Putamen (tissue), 1 donor: ENCODE results near the gene EPGN.
A peak's percentile ranks its signal among the peaks of the same experiment; 100 is the strongest.

Experiments used
- DNase-seq: peaks from one replicate; pipeline ENCODE4 v3.0.0-alpha.2; 2016; ENCODE audit warnings: low spot score

EPGN gene

GRCh38 chr4:74311696-74312313 lies 3.5 kb downstream of the EPGN start:
- DNase-seq, result peak; percentile 47

GRCh38 chr4:74314329-74314728 lies 6.1 kb downstream of the EPGN start:
- DNase-seq, result no peak

- no peak for DNase-seq
These were observed 6.7 kb downstream of the EPGN start for GRCh38 chr4:74314944-74315343.

GRCh38 chr4:74315376-74315775 lies 7.1 kb downstream of the EPGN start:
- no peak for DNase-seq

- DNase-seq, result no peak
These were observed 8.1 kb downstream of the EPGN start for GRCh38 chr4:74316397-74316796.

DNA sequence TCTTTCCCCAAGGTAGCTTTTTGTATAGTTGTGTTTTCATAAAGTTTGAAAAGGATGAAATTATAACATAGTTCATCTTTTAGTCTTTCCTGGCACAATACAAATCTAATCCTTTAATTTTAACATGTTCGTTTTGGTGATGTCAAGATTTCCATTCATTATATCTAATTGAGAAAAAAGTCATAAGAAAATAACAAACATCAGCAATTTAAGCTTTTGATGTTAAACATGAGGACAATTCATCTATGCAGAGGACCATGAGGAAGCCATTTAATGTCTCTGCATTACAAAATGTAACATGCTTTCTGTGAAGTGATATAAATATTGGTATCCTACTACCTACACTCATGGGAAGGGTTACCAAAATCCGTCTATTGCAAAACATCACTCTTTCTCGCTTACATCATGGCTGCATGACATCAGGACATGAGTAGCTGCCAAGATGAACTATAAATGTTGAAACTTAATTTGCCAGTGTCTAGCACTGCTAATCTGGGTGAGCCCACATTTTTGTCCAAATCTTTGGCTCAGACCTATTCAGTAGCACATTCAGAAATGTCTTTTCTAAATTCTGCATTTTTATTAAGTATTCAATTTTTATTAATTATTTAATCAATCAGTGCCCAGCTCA lies 9.5 kb downstream of the EPGN start:
- no peak for DNase-seq

DNA sequence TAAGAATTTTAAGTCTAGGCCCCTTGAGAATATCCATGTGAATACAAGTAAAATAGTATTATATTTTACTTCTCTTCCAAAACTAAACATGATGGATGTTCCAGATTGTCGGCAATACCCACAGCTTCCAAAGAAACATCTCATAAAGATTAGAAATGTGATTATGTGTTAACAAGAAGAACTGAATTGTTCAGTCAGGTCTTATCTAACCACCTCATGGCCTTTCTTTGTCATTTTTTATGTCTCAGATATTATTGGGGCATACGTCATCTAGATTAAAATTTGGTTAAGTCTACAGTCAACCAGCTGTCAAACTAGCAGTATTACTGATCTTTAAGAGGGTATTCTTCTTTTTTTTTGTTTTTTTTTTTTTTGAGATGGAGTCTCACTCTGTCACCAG lies 10.0 kb downstream of the EPGN start:
- DNase-seq, result no peak

- DNase-seq, result no peak
These were observed 11.2 kb downstream of the EPGN start for GRCh38 chr4:74319470-74319869.

GRCh38 chr4:74320559-74321118 lies 12.4 kb downstream of the EPGN start:
- DNase-seq, result peak; percentile 58

- no peak for DNase-seq
These were observed 14.0 kb downstream of the EPGN start for GRCh38 chr4:74322301-74322700.

DNA sequence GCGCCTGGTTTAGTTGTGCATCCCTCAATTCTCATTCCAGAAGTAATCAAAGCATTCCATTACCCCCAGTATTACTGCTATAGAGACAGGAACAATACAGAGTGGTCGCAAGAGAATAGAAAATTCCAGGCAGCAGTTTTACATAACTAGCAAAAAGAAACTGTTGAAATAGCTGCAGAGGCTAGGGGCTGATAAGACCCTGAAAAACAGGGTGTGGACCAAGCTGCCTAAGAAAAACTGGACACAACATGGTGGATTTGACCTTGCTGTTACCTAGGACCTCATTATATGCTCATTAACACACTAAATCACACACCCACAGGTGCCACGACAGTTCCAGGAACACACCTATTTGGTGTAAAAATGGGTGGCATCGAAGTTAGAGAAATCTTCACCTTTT lies 15.4 kb downstream of the EPGN start:
- DNase-seq, result no peak

DNA sequence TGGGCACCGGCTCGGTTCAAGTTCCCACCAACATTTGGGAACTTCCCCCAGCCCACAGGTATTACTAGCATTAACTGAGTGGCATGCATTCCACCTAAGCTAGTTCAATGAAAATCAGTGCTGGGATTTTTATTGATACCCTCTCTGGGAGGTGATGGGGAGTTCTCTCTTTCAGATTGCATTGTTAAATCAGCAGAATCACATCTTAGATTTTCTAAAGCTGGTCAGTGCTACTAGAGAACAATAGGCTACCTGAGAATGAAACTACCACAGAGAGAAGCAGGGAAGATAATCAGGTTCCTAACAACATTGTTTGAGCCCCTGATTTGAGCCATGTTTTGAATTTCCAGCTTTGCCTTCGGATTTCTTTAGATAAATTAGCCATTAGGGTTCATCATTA lies 16.0 kb downstream of the EPGN start:
- no peak for DNase-seq

- no peak for DNase-seq
These were observed 17.6 kb downstream of the EPGN start for GRCh38 chr4:74325886-74326285.

DNA sequence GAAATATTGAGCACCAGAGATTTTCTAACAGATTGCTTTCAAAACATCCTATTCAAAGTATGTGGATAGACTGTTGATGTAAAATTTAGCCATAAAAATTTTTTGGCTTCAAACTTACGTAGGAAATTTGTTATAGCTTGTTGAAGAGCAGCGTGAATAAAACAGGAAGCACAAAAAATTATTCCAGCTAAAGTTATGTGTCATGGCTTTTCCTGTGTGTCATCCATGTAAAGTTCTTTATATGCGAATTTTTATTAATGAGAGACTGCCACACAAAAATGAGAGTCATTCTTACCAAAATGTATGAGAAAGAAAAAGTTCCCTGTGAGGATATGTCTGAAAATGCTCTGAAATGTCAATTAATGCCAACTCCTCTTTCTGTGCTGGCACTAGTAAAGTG lies 19.5 kb downstream of the EPGN start:
- DNase-seq, result no peak

DNA sequence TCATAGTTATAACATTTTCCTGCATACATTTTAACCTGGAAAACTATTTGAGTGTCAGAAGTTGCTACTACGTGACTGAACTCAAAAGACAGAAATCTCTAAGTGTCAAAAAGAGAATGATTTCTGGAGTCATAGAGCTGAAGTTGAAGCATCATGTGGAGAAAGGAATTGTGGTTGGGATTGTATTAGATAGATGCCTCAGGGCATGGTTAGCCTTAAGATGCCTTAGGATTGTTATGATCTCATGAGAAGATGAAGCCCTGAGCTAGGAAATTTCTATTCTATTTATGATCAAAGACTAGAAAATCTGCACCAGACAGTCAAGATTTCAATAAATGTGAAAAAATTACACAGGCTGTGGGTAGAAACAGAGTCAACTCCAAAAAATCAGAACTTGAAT lies 20.2 kb downstream of the EPGN start:
- no peak for DNase-seq

DNA sequence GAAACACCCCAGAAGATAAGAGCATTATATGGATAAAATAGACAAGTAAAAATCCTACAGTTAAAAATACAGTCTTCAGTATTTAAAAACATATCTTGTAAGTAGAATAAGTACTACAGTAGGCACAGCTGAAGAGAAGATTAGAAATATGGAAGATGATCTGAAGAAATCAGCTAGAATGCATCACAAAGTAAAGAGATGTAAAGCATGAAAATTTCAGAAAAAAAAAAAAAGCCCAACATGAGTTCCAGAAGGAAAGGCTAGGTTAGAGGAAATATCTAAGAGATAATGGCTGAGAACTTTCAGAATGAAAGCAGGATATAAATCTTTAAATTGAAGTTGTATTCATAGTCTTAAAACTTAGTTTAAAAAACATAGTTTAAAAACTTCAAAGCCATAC lies 21.0 kb downstream of the EPGN start:
- no peak for DNase-seq

DNA sequence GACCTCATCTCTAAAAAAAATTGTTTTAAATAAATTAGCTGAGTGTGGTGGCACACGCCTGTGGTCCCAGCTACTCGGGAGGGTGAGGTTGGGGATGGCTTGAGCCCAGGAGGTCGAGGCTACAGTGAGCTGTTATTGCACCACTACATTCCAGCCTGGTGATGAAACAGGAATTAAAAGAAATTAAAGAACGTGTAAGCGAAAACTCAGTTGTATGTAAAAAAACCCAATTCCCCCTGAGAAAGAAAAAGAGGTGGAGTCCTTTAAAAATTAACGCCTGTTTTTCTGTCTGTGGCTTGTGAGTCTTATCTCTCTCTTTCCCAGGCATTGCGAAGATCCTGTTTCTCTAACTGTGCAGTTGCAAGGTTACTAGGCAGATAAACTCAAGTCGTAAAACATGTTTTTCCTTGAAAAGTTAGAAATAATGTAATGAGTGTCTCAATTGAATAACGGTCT lies 22.1 kb downstream of the EPGN start:
- no peak for DNase-seq

GRCh38 chr4:74331252-74331651 lies 23.0 kb downstream of the EPGN start:
- no peak for DNase-seq

GRCh38 chr4:74331944-74332343 lies 23.7 kb downstream of the EPGN start:
- DNase-seq, result no peak

- DNase-seq, result no peak
These were observed 26.4 kb downstream of the EPGN start for GRCh38 chr4:74334636-74335035.

DNA sequence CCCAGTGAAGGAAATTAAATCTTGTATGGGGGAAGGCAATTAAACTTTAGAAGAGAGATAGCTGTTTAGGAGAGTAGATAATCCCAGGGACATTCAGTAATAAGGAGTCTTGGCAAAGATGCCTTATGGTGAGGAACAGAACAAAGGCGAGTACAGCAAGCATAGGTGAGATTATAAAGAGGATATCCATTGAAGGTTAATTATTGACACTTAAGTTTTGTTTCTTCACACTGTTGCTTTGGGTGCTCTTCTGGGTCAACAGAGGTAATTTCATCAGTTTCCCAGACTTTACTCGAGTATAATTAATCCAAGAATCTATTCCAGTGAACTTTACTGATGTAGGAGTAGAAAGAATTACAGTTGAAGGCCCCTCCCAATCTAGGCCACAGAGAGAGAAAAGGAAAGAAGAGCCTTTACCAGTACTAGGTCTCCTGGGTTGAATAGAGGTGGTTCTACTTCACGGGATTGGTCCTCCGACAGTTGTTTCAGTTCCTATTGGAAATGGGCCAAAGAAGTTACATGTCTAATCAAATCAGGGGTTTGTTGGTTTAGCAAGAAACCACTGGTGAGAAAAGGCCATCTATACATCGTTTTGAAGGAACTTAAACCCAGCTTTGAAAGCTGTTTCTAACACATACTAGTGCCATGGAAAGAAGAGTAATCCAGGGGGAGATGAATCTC lies 27.2 kb downstream of the EPGN start:
- no peak for DNase-seq

DNA sequence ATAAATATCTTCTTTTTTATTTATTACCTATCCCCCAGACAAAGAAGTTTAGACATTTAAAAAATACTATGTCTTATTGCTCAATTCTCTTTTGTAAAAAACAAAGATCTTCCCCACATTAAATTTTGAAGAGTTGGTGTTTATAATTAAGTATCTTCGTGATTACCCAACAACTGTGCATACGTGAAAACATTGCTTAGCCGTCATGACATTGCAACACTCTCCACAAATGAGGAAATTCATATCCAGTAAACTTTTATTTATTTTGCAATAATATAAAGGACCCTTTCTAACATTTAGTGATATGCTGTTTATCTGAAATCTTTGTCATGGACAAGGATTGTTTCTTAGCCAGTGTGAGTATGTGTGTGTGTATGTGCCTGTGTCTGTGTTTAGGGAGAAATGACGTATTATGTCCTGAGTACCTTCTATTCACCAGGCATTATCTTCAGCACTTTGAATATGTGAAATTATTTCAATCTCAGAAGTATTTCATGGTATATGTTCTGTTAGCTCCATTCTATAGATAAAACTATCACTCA lies 30.6 kb downstream of the EPGN start:
- DNase-seq, result no peak

DNA sequence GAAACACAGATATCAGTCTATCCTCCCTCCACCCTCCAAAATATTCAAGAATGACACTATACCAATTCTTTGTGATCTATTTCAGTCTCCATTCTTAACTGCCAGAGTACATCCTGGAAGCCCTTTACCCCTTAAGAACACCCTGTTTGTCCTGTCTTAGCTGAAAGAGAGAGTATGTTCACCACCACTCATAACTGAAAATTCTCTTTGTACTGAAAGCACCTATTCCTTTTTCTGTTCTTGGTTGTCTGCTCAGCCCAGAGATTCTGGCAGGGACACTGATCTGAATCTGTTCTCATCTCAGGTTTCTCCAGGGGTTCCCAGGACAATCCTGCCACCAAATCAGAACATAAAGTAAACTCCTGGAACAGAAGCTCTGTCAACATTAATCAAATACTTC lies 31.2 kb downstream of the EPGN start:
- no peak for DNase-seq
